Neutrophil (primary cell): Measurements from ENCODE around the gene TMEM125.

Experiments
- H3K27ac ChIP-seq: fragments of 200-600 bp; sonication (generic); 2 replicates; pipeline ENCODE4 v1.5.1; 2016; ENCODE audit warnings: mild to moderate bottlenecking, moderate library complexity
- H3K27me3 ChIP-seq: fragments of 200-600 bp; sonication (generic); 2 replicates; pipeline ENCODE4 v1.6.0; 2016; ENCODE audit warnings: mild to moderate bottlenecking
- H3K36me3 ChIP-seq: fragments of 200-600 bp; sonication (generic); 2 replicates; pipeline ENCODE4 v1.5.1; 2017
- H3K4me1 ChIP-seq, 2 experiments: fragments of 200-600 bp in 1 of 2; sonication (generic) in 1 of 2; 1 replicate in 1 of 2; 2 replicates in 1 of 2; pipeline versions ENCODE4 v1.5.1 to v1.6.1; 2013 to 2016; ENCODE audit warnings: low read depth in 1 of 2, low read length in 1 of 2, mild to moderate bottlenecking in 1 of 2, moderate library complexity in 1 of 2; ENCODE audit not compliant: control insufficient read depth in 1 of 2, insufficient read depth in 1 of 2
- H3K4me3 ChIP-seq, 2 experiments: fragments of 200-600 bp in 1 of 2; sonication (generic) in 1 of 2; 1 replicate in 1 of 2; 2 replicates in 1 of 2; pipeline ENCODE4 v1.5.1; 2013 to 2016; ENCODE audit warnings: low read depth in 1 of 2, low read length in 1 of 2, mild to moderate bottlenecking in 1 of 2, moderate library complexity in 1 of 2
- H3K9me3 ChIP-seq: fragments of 200-600 bp; sonication (generic); 2 replicates; pipeline ENCODE4 v1.5.1; 2016
- TF ChIP-seq, protein P1 (sequence below): fragments of 200-600 bp; sonication (generic); IDR thresholded peaks from 2 replicates; pipeline ENCODE4 v1.5.1; 2016; ENCODE audit warnings: antibody characterized with exemption

Gene TMEM125

GRCh38 chr1:43247256-43247921, 22.4 kb upstream of the TMEM125 start:
- Histone ChIP-seq H3K36me3 (no peaks in the 10 kb centered on the region), H3K4me1 (no peaks in the 10 kb centered on the region), H3K27me3 (no peaks in the 10 kb centered on the region), H3K4me3 (no peak overlapping the region), H3K27ac (no peak overlapping the region), H3K9me3 (no peaks in the 10 kb centered on the region)
- TF ChIP-seq, protein P1, sequence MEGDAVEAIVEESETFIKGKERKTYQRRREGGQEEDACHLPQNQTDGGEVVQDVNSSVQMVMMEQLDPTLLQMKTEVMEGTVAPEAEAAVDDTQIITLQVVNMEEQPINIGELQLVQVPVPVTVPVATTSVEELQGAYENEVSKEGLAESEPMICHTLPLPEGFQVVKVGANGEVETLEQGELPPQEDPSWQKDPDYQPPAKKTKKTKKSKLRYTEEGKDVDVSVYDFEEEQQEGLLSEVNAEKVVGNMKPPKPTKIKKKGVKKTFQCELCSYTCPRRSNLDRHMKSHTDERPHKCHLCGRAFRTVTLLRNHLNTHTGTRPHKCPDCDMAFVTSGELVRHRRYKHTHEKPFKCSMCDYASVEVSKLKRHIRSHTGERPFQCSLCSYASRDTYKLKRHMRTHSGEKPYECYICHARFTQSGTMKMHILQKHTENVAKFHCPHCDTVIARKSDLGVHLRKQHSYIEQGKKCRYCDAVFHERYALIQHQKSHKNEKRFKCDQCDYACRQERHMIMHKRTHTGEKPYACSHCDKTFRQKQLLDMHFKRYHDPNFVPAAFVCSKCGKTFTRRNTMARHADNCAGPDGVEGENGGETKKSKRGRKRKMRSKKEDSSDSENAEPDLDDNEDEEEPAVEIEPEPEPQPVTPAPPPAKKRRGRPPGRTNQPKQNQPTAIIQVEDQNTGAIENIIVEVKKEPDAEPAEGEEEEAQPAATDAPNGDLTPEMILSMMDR, result no peak

DNA sequence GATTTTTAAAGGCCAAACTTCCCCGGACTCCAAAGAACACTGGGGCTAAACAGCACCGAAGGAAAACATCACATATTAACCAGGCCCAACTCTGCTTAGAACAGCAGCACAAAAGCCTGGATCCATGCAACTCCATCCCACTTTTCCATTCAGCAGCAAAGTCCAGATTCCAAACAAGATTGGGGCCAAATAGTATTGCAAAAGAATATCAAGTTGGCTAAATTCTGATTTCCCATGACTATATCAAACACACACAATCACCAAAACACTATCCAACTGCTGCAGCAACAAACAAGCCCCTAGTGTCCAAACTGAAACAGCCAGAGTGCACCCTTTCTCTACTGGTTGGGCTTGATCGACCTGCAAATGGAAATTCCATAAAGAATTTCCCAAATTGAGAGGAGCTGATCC, 19.4 kb upstream of the TMEM125 start:
- H3K27me3 ChIP-seq, result no peaks in the 10 kb centered on the region

DNA sequence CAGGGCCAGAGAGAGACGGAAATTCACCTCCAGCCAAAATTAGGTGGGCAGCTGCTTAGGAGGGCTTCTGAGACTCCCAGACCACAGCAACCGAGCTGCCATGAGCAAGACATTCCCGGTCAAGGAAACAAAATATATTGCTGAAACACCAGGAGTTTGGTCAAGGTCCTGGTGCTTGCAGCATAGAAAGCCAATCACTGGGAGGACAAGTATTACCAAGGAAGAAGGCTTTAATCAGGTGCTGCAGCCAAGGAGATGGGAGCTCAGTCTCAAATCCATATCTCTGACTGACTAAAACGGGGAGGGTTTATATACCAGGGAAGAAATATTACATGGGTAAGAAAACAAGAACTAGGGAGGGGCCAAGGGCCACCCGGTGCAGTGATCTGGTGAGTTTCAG, 18.8 kb upstream of the TMEM125 start:
- H3K4me3 ChIP-seq, result no peak overlapping the region
- TF ChIP-seq, protein P1, result no peak
- no peaks in the 10 kb centered on the region for H3K9me3 ChIP-seq
- H3K36me3 ChIP-seq, result no peaks in the 10 kb centered on the region
- H3K27ac ChIP-seq, result no peak overlapping the region
- H3K27me3 ChIP-seq, result no peaks in the 10 kb centered on the region
- no peaks in the 10 kb centered on the region for H3K4me1 ChIP-seq

More for the DNA sequence above, 19.4 kb upstream of the TMEM125 start:
- TF ChIP-seq, protein P1, result no peak
- no peaks in the 10 kb centered on the region for H3K4me1 ChIP-seq
- no peaks in the 10 kb centered on the region for H3K9me3 ChIP-seq
- H3K27ac ChIP-seq, result no peak overlapping the region
- no peaks in the 10 kb centered on the region for H3K36me3 ChIP-seq
- no peak overlapping the region for H3K4me3 ChIP-seq

DNA sequence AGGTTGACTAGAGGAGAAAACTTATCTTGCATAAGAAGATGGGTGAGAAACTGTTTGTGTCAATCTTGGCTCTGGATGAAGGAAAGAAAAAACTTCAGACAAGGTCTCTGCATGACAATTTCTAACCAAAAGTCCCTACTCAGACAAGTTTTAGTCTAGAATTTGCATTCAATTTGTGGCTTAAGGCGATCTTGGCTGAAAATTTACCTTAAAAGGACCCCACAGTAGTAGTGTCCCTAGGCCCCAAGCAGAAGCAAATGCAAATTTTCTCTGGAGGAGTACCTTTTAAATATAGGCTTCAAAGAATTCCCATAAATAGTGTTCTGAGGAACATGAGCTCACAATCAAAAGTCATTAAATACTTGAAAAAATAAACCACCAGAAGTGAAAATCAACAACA, 17.6 kb upstream of the TMEM125 start:
- no peaks in the 10 kb centered on the region for H3K27me3 ChIP-seq
- TF ChIP-seq, protein P1, result no peak
- no peak overlapping the region for H3K27ac ChIP-seq
- H3K9me3 ChIP-seq, result no peaks in the 10 kb centered on the region
- H3K4me3 ChIP-seq, result no peak overlapping the region
- H3K36me3 ChIP-seq, result no peaks in the 10 kb centered on the region
- no peaks in the 10 kb centered on the region for H3K4me1 ChIP-seq

- Histone ChIP-seq H3K9me3 (no peaks in the 10 kb centered on the region), H3K4me1 (no peaks in the 10 kb centered on the region), H3K27me3 (no peaks in the 10 kb centered on the region), H3K4me3 (no peak overlapping the region), H3K36me3 (no peaks in the 10 kb centered on the region), H3K27ac (no peak overlapping the region)
- TF ChIP-seq, protein P1, result no peak
Measured at GRCh38 chr1:43253173-43253572, 16.6 kb upstream of the TMEM125 start.
